ENCODE results near the gene RIOK1.
"Not testable (repeated sequence)": the region's sequence is repeated elsewhere in the genome, so short reads cannot be mapped to it uniquely, and the experiment has no call there.

The RIOK1 gene

DNA sequence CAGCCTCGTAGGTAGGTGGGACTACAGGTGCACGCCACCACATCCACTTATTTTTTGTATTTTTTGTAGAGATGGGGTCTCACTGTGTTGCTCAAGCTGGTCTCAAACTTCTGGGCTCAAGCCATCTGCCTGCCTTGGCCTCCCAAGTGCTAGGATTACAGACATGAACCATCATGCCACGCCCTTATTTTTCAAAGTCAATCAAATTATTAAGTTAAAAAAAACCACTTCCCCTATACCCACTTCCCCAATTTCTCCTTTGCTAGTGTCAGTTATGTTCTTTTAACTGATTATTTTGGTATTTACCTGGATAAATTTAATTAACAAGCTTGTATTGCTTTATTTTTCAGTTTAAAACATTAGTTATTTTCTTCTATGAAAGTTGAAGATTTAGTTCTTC is 49.6 kb downstream of the RIOK1 start:
- DNase-seq (ENCODE audit: extremely low read depth in 1 of 2, low read depth in 1 of 2), result no peak

DNA sequence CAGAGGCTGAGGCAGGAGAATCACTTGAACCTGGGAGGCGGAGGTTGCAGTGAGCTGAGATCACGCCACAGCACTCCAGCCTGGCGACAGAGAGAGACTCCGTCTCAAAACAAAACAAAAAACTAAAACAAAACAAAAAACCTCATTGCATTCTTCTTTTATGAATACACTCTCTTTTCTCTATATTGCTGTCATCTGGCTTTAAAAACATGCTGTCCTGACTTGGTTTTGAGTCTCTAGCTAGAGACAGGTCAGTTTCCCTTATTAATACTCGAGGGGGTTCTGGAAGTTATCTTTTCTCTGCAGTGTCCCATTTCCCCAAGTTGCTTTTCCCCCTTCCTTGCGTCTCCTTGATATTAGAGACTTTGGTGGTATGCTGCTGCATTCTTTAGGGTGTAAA is 50.9 kb downstream of the RIOK1 start:
- DNase-seq (ENCODE audit: extremely low read depth in 1 of 2, low read depth in 1 of 2), result no peak

GRCh38 chr6:7441048-7441775 is 51.6 kb downstream of the RIOK1 start:
- no peak for DNase-seq (ENCODE audit: extremely low read depth in 1 of 2, low read depth in 1 of 2)

- DNase-seq (ENCODE audit: extremely low read depth in 1 of 2, low read depth in 1 of 2), result no peak
Observed at GRCh38 chr6:7442467-7442866, 52.9 kb downstream of the RIOK1 start.

GRCh38 chr6:7445101-7445500 is 55.5 kb downstream of the RIOK1 start:
- DNase-seq (ENCODE audit: extremely low read depth in 1 of 2, low read depth in 1 of 2), result no peak

DNA sequence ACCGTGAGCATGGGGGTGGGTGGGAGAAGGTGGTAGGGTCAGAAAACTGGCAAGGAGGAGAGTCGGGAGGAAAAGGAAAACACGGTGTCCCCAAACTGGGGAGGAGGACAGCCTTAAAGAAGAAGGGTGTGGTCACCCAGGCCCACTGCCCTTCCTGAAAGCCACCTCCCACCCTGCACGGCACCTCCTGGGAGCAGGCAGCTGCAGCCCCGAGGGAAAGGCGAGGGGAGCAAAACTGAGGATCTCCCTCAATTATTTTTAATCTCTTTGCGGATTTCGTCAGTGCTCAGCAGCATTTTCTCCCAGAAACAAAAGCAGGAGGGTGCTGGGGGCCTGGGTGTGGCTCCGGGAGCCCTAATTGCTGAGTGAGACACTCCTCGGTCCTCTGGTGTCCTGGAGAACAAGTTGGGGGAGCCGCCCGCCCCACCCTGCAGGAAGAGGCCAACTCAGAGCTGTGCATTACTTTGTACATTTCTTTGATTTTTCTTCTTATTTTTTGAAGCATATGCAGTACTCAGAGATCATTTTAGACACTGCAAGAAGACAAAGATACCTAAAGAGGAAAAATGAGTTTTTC is 56.4 kb downstream of the RIOK1 start:
- no peak for DNase-seq (ENCODE audit: extremely low read depth in 1 of 2, low read depth in 1 of 2)

DNA sequence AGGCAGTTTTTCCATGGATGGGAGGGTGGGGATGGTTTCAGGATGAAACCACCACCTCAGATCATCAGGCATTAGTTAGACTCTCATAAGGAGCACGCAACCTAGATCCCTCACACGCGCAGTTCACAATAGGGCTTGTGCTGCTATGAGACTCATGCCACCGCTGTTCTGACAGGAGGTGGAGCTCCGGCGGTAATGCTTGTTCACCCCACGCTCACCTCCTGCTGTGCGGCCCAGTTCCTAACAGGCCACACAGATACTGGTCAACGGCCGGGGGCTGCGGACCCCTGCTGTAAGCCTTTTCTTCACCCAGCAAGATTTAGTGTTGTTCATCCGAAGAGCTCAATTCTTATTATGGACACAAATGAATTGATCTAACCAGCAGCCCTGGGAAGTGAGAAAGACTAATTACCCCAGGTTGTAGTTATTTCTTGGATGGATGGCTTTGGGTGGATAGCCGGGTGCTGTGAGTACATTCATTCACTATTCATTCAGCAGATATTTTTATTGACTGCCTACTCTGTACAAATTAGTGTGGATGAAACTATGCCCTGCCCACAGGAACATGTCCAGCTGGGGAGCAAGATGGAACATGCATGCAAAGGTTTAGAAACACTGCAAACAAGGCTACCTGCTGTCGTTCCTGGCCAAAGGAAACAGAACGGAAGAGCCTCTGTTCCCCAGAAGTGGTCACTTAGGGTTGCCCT is 57.2 kb downstream of the RIOK1 start:
- DNase-seq (ENCODE audit: extremely low read depth in 1 of 2, low read depth in 1 of 2), result no peak

DNA sequence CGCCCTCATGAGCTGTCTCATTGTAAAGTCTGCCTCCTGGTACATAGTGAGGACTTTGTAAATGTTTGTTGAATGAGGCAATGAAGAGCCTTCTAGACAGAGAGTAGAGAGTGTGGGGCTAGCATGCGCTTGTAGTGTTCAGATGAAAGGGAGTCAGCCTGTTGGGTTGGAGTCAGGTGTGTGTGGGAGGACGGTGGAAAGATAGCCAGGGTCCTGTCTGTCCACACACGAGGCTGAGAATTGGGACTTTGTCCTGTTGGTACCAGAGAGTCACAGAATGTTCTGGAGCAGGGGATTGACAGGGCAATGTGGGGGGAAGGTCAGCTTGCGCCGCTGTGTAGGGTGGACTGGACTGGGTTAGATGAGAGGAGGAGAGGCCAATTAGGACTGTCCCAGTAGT is 58.6 kb downstream of the RIOK1 start:
- DNase-seq (ENCODE audit: extremely low read depth in 1 of 2, low read depth in 1 of 2), result no peak

GRCh38 chr6:7449018-7449417 is 59.4 kb downstream of the RIOK1 start:
- DNase-seq (ENCODE audit: extremely low read depth in 1 of 2, low read depth in 1 of 2), result no peak

DNA sequence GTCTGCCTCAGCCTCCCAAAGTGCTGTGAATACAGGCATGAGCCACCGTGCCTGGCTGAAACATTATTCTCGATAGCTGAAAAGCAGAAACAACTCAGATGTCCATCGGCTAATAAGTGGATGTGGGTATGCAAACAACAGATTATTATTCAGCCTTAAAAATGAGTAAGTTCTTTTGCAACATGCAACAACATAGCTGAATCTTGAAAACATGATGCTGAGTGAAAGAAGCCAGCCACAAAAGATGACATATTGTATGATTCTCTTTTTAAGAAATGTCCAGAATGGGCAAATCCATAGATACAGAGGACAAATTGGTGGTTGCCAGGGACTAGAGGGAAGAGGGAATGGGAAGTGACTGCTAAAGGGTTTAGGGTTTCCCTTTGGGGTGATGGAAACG is 61.7 kb downstream of the RIOK1 start:
- DNase-seq (ENCODE audit: extremely low read depth in 1 of 2, low read depth in 1 of 2), result no peak

DNA sequence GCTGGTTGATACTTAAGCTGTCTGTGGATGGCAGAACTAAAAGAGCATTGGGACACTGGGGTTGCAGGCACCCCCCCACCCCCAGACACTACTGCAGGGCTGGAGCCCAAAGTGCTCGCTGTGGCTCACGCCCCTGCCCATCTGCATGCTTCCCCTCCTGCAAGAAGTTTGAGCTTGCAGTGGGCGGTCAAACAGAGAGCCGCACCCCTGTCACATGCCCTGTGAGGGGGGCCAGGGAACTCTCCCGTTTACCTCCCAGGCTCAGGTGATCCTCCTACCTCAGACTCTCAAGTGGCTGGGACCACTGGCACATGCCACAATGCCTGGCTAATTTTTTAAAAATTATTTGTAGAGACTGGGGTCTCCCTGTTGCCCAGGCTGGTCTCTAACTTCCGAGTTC is 63.3 kb downstream of the RIOK1 start:
- no peak for DNase-seq (ENCODE audit: extremely low read depth in 1 of 2, low read depth in 1 of 2)

DNA sequence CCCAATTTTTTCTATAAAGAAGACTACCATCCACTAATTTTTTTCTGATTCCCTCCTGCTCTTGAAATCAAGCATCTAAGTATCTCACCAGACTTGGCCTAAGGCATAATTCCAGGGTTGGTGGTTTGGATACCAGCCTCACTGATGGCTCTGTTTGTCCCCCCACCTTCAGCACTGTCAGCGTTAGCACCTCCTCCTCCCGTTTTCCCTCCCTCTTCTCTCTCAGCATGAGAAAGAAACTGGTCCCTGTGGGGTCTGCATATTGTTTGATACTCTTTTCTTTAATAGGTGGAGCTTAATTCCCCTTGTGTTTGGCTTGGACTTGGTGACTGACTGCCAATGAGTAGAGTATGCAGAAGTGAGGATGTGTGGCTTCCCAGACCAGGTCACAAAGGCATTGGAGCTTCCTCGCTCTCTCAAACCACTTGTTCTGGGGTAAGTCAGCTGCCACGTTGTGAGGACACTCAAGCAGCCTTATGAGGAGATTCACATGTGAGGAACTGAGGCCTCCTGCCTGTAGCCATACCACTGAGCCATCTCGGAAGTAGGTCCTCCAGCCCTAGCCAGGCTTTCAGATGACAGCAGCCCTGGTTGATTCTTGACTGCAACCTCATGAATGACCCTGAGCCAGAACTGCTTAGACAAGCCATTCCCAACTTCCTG is 65.2 kb downstream of the RIOK1 start:
- no peak for DNase-seq (ENCODE audit: extremely low read depth in 1 of 2, low read depth in 1 of 2)

GRCh38 chr6:7456302-7456701 is 66.7 kb downstream of the RIOK1 start:
- not testable (repeated sequence) for DNase-seq (ENCODE audit: extremely low read depth in 1 of 2, low read depth in 1 of 2)

GRCh38 chr6:7461416-7461815 is 71.8 kb downstream of the RIOK1 start:
- no peak for DNase-seq (ENCODE audit: extremely low read depth in 1 of 2, low read depth in 1 of 2)

DNA sequence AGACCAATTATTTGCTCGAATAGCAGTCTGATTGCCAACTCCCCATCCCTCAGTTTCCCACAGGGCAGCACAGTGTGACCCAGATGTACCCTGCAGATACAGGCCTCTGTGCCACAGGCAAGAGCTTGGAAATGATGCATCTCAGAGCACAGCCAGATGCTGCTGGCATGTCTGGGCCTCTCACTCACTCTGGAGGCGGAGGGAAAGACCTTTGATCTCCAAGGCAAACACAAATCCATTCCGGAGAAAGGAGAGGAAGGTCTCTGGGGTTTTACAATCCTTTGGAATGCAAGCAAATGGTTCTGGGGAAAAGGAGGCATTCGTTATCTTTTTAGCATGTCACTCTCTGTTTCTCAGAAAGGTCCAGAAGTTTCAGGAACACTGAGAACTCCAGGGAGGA is 74.2 kb downstream of the RIOK1 start:
- no peak for DNase-seq (ENCODE audit: extremely low read depth in 1 of 2, low read depth in 1 of 2)

DNA sequence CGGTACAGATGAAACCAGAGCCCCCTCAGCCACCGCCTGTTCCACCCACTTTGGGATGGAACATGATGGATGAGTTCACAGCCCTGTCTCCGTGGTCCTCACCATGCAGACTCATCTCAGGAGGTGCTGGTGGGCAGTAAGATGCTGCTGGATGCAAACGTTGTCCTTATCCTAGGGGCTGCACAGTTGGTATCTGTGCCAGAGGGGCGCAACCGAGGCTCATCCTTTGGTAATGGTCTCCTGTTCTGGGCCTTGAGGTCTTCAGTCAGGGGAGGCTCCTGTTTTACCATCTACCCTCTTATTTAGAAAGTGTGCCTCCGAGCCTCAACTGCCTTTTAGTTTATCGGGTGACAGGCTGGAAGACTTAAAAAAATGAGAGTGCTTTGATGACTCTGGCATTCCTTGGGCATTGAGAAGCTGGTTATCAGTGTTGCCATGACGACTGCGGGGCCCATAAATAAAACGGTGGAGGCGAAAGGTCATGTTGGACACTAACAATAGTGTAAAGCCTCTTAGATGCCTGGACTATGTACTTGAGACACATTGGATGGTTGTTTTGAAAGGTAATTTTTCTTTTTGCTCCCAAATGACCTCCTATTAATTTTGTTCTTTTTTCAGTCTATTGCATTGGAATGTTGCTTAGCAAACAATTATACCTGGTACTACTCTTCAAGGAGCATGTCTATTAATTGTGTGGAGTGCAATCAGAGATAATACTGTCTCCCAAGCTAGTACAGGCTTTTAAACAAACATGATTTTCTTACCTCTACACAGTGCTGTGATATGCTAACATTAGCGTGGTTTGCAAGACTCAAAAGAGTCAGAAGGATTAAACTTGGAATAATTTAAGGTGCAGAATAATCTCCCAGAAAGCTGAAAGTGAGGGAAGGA is 77.6 kb downstream of the RIOK1 start:
- no peak for DNase-seq (ENCODE audit: extremely low read depth in 1 of 2, low read depth in 1 of 2)
